ENCODE measurements around the gene UBAC2. TPM values are rescaled to one million over a fixed set of nuclear protein-coding genes. Genes with fewer than 3 reads are reported as not detected.
"Not testable (repeated sequence)": the region's sequence is repeated elsewhere in the genome, so short reads cannot be mapped to it uniquely, and the experiment has no call there.

The UBAC2 gene
- total RNA-seq, 4 donors from 2014 or later: 41.8 to 51.0 (median 45.5) TPM

DNA sequence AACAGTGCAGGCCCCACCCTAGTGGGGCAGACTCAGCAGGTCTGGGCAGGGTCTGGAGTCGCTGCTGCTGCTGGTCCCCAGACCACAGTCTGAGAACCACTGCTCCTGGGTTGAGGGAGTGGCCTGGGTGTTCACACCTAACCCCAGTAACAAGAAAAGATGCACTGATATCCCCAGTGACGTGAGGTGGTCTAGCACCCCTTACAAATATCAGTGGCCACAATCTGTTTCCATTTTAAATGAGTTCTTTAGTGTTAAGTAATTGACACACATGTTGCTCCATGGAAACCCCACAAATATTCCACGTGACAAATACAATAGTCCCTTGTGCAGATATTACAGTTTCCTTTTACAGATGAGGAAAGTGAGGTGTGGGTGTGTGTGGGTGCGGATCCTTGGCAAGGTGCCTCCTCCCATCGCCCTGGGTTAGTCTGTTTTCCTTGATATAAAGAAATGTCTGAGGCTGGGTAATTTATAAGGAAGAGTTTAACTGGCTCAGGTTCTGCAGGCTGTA, 202.9 kb downstream of the UBAC2 start:
- ATAC-seq (ENCODE audit: low FRiP score) (no peak), DNase-seq (ENCODE audit: low spot score) (no peak)
- TF ChIP-seq, protein P1, sequence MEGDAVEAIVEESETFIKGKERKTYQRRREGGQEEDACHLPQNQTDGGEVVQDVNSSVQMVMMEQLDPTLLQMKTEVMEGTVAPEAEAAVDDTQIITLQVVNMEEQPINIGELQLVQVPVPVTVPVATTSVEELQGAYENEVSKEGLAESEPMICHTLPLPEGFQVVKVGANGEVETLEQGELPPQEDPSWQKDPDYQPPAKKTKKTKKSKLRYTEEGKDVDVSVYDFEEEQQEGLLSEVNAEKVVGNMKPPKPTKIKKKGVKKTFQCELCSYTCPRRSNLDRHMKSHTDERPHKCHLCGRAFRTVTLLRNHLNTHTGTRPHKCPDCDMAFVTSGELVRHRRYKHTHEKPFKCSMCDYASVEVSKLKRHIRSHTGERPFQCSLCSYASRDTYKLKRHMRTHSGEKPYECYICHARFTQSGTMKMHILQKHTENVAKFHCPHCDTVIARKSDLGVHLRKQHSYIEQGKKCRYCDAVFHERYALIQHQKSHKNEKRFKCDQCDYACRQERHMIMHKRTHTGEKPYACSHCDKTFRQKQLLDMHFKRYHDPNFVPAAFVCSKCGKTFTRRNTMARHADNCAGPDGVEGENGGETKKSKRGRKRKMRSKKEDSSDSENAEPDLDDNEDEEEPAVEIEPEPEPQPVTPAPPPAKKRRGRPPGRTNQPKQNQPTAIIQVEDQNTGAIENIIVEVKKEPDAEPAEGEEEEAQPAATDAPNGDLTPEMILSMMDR (IDR thresholded peaks at IDR 0.05): no peak

GRCh38 chr13:99404005-99404755, 203.5 kb downstream of the UBAC2 start:
- ATAC-seq (ENCODE audit: low FRiP score): no peak
- no peak for DNase-seq (ENCODE audit: low spot score)
- TF ChIP-seq, protein P1 (IDR thresholded peaks at IDR 0.05): no peak

GRCh38 chr13:99405966-99406365, 205.3 kb downstream of the UBAC2 start:
- TF ChIP-seq, protein P1 (IDR thresholded peaks at IDR 0.05): no peak
- ATAC-seq (ENCODE audit: low FRiP score) (no peak), DNase-seq (ENCODE audit: low spot score) (no peak)

DNA sequence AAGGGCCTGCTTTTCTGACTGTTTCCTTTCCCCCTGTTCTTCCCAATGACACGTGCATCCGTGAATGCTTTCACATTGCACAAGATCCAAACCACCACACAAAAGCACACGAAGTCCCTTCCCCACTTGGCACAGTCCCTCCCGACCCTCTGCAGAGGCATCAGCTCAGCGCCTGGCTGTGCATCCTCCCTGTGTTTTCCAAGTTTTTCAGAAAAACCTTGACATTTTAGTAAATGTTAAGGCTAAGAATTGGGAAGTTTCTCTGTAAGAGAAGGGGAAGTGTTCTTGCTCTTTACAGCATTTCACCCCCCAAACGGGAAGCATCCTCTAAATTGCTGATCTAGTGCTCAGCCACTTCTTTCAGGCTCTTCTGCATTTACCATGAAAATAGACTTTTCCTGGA, 206.1 kb downstream of the UBAC2 start:
- ATAC-seq (ENCODE audit: low FRiP score) (no peak), DNase-seq (ENCODE audit: low spot score) (no peak)
- TF ChIP-seq, protein P1 (IDR thresholded peaks at IDR 0.05): no peak

GRCh38 chr13:99407906-99408702, 207.4 kb downstream of the UBAC2 start:
- TF ChIP-seq, protein P1 (IDR thresholded peaks at IDR 0.05): no peak
- ATAC-seq (ENCODE audit: low FRiP score): no peak
- DNase-seq (ENCODE audit: low spot score): no peak

DNA sequence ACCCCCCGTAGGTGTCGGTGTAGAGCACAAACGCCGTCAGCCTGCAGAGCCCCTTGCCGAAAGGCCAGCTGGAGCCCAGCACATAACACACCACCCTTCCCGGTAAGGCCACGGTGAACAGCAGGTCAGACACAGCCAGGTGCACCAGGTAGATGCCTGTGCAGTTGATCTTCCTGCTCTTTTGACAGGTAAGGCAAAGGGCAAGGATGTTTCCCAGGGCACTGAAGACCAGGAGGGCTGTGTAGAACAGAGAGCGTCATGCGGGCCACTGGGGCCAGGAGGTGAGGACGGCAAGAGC, 208.0 kb downstream of the UBAC2 start:
- ATAC-seq (ENCODE audit: low FRiP score): no peak
- DNase-seq (ENCODE audit: low spot score): no peak
- TF ChIP-seq, protein P1 (IDR thresholded peaks at IDR 0.05): no peak

GRCh38 chr13:99409461-99410083, 208.9 kb downstream of the UBAC2 start:
- not testable (repeated sequence) for ATAC-seq (ENCODE audit: low FRiP score)

DNA sequence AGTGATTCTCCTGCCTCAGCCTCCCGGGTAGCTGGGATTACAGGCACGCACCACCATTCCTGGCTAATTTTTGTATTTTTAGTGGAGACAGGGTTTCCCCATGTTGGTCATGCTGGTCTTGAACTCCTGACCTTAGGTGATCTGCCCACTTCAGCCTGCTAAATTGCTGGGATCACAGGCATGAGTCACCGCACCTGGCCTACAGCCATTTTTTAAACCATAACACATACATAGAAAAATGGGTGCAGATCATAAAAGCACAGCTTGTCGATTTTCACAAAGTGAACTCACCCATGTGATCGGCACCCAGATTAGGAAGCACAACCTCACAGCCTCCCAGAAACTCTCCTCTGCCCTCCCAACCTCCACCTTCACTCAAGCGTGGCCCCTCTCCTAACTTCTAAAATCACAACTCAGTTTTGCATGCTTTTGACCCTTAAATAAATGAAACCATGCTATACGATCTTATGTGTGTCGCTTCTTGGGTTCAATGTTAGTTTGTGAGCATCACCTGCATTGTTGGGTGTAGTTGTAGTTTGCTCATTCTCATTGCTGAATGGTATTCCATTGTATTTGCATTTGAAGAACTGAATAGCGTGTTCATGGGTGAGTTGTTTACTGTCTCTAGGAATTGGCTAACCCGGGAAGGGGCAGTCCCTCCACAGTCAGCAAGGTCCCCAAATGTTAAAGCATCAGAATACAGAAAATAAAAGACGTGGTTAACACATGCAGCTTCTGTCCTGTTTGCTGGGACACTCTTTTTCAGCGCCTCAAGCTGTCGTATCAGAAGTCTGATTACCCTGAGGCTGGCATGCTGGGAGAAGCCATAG, 210.2 kb downstream of the UBAC2 start:
- not testable (repeated sequence) for ATAC-seq (ENCODE audit: low FRiP score); DNase-seq (ENCODE audit: low spot score)

More at GRCh38 chr13:99409461-99410083, 208.9 kb downstream of the UBAC2 start:
- not testable (repeated sequence) for DNase-seq (ENCODE audit: low spot score)

Data from omental fat pad (tissue), 4 donors.